Measurements from ENCODE around the gene PRR22. TPM values are rescaled to one million over a fixed set of nuclear protein-coding genes. Genes with fewer than 3 reads are reported as not detected.
"Not testable (repeated sequence)": the region's sequence is repeated elsewhere in the genome, so short reads cannot be mapped to it uniquely, and the experiment has no call there.

The PRR22 gene
- total RNA-seq, 1 donor from 2014 or later: not detected

DNA sequence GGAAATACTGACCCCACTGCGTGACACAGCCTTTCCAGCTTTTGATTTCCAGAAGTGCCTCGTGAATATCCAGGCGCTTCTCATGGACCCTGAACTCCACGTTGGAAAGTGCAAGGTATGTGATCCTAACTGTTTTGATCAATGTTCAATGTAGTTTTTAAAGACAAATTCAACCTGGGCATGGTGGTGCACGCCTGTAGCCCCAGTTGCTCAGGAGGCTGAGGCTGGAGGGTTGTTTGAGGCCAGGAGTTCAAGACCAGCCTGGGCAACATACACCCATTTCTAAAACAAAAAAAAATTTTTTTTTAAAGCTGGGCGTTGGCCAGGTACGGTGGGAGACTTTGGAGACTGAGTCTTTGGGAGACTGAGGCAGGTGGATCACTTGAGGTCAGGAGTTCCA, 32.8 kb downstream of the PRR22 start:
- no peak for DNase-seq

DNA sequence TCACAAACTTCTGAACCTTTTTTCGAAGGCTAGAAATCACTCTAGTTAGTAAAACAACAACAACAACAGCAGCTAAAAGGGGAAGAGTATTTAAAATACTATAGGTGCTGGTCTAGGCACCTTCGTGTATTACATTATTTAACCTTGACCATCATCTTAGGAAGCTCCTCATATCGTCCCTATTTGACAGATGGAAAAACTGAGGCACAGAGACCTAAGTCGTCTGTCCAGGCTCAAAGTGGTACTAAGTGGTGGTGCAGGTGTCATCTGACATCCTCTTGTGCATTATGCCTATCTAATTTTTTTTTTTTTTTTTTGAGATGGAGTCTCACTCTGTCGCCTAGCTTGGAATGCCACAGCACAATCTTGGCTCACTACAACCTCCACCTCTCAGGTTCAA, 35.0 kb downstream of the PRR22 start:
- DNase-seq: no peak

DNA sequence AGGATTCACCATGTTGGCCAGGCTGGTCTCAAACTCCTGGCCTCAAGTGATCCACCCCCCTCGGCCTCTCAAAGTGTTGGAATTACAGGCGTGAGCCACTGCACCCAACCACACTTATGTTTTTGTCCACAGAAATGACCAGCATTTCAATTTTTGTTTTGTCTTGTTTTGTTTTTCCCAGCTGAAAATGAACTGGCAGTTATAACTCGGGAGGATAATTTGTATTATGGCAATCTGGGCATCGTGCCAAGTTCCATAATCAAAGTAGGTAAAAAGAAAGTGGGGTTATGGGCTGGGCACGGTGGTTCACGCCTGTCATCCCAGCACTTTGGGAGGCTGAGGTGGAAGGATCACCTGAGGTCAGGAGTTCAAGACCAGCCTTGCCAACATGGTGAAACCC, 35.6 kb downstream of the PRR22 start:
- DNase-seq: not testable (repeated sequence)

GRCh38 chr19:5744999-5745398, 39.5 kb downstream of the PRR22 start:
- not testable (repeated sequence) for DNase-seq

DNA sequence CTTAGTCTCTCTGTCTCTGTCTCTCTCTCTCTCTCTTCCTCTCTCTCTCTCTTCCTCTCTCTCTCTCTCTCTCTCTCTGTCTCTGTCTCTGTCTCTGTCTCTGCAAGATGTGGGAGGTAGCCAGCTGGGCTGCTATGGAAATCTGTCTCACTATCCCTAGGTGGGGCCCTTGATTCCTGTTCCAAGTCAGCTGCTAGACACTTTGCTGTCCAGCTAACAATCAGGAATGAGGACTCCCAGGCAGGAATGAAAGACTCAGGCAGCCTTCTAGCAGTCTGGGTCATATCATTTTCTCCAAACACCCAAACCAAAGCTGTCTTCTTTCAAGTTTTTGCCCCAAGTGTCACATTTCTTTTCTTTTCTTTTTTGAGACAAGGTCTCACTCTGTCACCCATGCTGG, 40.9 kb downstream of the PRR22 start:
- no peak for DNase-seq

- DNase-seq: no peak
These were observed 42.5 kb downstream of the PRR22 start for GRCh38 chr19:5742051-5742450.

- no peak for DNase-seq
These were observed 46.1 kb downstream of the PRR22 start for GRCh38 chr19:5738423-5738822.

DNA sequence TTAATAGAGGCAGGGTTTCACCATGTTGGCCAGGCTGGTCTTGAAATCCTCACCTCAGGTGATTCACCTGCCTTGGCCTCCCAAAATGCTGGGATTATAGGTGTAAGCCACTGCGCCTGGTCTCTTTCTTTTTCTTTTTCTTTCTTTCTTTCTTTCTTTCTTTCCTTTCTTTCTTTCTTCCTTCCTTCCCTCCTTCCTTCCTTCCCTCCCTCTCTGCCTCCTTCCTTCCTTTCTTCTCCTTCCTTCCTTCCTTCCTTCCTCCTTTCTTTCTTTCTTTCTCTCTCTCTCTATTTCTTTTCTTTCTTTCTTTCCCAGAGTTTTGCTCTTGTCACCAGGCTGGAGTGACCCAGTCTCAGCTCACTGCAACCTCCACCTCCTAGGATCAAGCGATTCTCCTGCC, 51.4 kb downstream of the PRR22 start:
- not testable (repeated sequence) for DNase-seq

Other genes starting within 250 kb of the PRR22 start
- gene TINCR, start 216.8 kb downstream of the PRR22 start, total RNA-seq: 8.1 TPM
- gene SAFB2, start 162.0 kb downstream of the PRR22 start, total RNA-seq: 39.3 TPM
- 91.5 TPM for gene SAFB, start 161.7 kb downstream of the PRR22 start, total RNA-seq
- 49.1 TPM for gene MICOS13, start 104.2 kb downstream of the PRR22 start, total RNA-seq
- 6.4 TPM for gene HSD11B1L, start 103.7 kb downstream of the PRR22 start, total RNA-seq
- gene RPL36, start 94.5 kb downstream of the PRR22 start, total RNA-seq: 293 TPM
- 55.7 TPM for gene LONP1, start 64.6 kb downstream of the PRR22 start, total RNA-seq
- not detected for gene CATSPERD, start 64.1 kb downstream of the PRR22 start, total RNA-seq
- gene DUS3L, start 6.4 kb upstream of the PRR22 start, total RNA-seq: 27.1 TPM
- gene NRTN, start 20.3 kb upstream of the PRR22 start, total RNA-seq: not detected
- 4.9 TPM for gene FUT6, start 55.0 kb upstream of the PRR22 start, total RNA-seq
- 10.8 TPM for gene FUT3, start 66.7 kb upstream of the PRR22 start, total RNA-seq
- gene FUT5, start 85.8 kb upstream of the PRR22 start, total RNA-seq: not detected
- 139 TPM for gene NDUFA11, start 119.0 kb upstream of the PRR22 start, total RNA-seq
- 5.1 TPM for gene VMAC, start 120.1 kb upstream of the PRR22 start, total RNA-seq
- gene CAPS, start 129.5 kb upstream of the PRR22 start, total RNA-seq: 7.6 TPM
- 40.2 TPM for gene RANBP3, start 193.4 kb upstream of the PRR22 start, total RNA-seq

All from tongue (tissue), 2 donors.